Calu3 (cell line): ENCODE results near the gene LRCOL1. TPM values are rescaled to one million over a fixed set of nuclear protein-coding genes. Genes with fewer than 3 reads are reported as not detected.
A peak's percentile ranks its signal among the peaks of the same experiment; 100 is the strongest.

Experiments
- BruUV-seq: library from RNA; stranded (reverse); fragments of 400-500 nt; replicated peaks from 2 replicates; lab custom pipeline; 2021; lab: Mats Ljungman, UMichigan
- CTCF ChIA-PET: fragments of 300-600 bp; sonication (Branson Sonifier 250); formaldehyde crosslinking; loops from one replicate; lab custom pipeline; 2022; ENCODE audit warnings: antibody characterized with exemption; lab: Charles Lee
- DNase-seq: peaks from one replicate; pipeline ENCODE4 v3.0.0; 2022
- H3K27ac Mint-ChIP-seq: one replicate; pipeline ENCODE4 v1.8.0; 2022; ENCODE audit warnings: mixed read lengths; ENCODE audit not compliant: unreplicated experiment
- H3K27me3 Mint-ChIP-seq: one replicate; pipeline ENCODE4 v1.8.0; 2022; ENCODE audit warnings: mixed read lengths; ENCODE audit not compliant: unreplicated experiment
- H3K36me3 Mint-ChIP-seq: one replicate; pipeline ENCODE4 v1.8.0; 2022; ENCODE audit warnings: mild to moderate bottlenecking, moderate library complexity, mixed read lengths; ENCODE audit not compliant: insufficient read depth, unreplicated experiment
- H3K4me1 Mint-ChIP-seq: one replicate; pipeline ENCODE4 v1.8.0; 2022; ENCODE audit warnings: mild to moderate bottlenecking, low read depth, mixed read lengths; ENCODE audit not compliant: unreplicated experiment
- H3K4me3 Mint-ChIP-seq: one replicate; pipeline ENCODE4 v1.8.0; 2022; ENCODE audit warnings: mild to moderate bottlenecking, low read depth, moderate library complexity, mixed read lengths; ENCODE audit not compliant: unreplicated experiment
- H3K9me3 Mint-ChIP-seq: one replicate; pipeline ENCODE4 v1.8.0; 2022; ENCODE audit warnings: low read depth, mixed read lengths; ENCODE audit not compliant: unreplicated experiment
- intact Hi-C: fragments of 100-400 bp; cut with micrococcal nuclease; formaldehyde crosslinking; loops from one replicate; pipeline ENCODE4 v1.10.0; 2022; ENCODE audit not compliant: unreplicated experiment
- total RNA-seq: library from RNA; stranded (reverse); gene quantifications from 2 replicates; pipeline ENCODE4 v1.2.3, GENCODE V29; 2022
- TF ChIP-seq, protein P1 (sequence below): fragments of 200-600 bp; IDR thresholded peaks from one replicate; pipeline ENCODE4 v1.8.0; 2022; ENCODE audit warnings: antibody characterized with exemption; ENCODE audit not compliant: unreplicated experiment

The LRCOL1 gene
- total RNA-seq, 1 experiment from 2014 or later = not detected

- TSS peak; percentile 19 for BruUV-seq
- H3K4me1 Mint-ChIP-seq = no peaks in the 10 kb centered on the region
- peak; percentile 92 for DNase-seq
- TF ChIP-seq, protein P1, sequence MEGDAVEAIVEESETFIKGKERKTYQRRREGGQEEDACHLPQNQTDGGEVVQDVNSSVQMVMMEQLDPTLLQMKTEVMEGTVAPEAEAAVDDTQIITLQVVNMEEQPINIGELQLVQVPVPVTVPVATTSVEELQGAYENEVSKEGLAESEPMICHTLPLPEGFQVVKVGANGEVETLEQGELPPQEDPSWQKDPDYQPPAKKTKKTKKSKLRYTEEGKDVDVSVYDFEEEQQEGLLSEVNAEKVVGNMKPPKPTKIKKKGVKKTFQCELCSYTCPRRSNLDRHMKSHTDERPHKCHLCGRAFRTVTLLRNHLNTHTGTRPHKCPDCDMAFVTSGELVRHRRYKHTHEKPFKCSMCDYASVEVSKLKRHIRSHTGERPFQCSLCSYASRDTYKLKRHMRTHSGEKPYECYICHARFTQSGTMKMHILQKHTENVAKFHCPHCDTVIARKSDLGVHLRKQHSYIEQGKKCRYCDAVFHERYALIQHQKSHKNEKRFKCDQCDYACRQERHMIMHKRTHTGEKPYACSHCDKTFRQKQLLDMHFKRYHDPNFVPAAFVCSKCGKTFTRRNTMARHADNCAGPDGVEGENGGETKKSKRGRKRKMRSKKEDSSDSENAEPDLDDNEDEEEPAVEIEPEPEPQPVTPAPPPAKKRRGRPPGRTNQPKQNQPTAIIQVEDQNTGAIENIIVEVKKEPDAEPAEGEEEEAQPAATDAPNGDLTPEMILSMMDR = peak; percentile 94
- no peaks in the 10 kb centered on the region for H3K27me3 Mint-ChIP-seq
- no peaks in the 10 kb centered on the region for H3K9me3 Mint-ChIP-seq
- H3K4me3 Mint-ChIP-seq = peak overlapping the region; percentile 88
- CTCF ChIA-PET = interaction anchor here (0.6 to 1.4 kb wide), 16 partner anchors 8 to 407 kb away, joined by 3 to 9 read pairs (median 4); partner anchors contain the start of gene LRCOL1
- peak overlapping the region; percentile 48 for H3K27ac Mint-ChIP-seq
- H3K36me3 Mint-ChIP-seq = peaks cover 51% of the 10 kb centered on the region
- intact Hi-C loops = loop anchor here (1.0 to 5.0 kb wide), 4 partner anchors 36 to 146 kb away; no protein-coding TSS in a partner anchor
These were observed 49.6 kb downstream of the LRCOL1 start for GRCh38 chr12:132560614-132561426.

DNA sequence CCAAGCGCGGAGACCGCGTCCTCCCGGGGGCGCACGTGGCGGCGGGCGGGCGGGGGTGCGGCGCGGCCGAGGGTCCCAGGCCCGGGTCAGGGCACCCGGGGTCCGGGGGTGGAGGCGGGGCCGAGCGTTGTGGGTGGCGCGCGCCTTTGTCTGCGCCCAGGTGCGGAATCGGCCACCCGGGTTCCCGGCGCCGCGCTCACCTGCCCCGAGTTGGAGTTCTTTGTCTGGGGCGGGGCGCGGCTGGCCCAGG, 50.1 kb downstream of the LRCOL1 start:
- CTCF ChIA-PET = interaction anchor here (0.6 to 1.4 kb wide), 4 partner anchors 9 to 100 kb away, joined by 4 to 7 read pairs (median 4); no protein-coding TSS in a partner anchor
- intact Hi-C loops = loop anchor here (1.0 to 5.0 kb wide), 4 partner anchors 35 to 145 kb away; no protein-coding TSS in a partner anchor
- Mint-ChIP-seq H3K27ac (no peak overlapping the region), H3K36me3 (peaks cover 51% of the 10 kb centered on the region), H3K9me3 (peaks cover 3% of the 10 kb centered on the region), H3K4me3 (peak overlapping the region; percentile 88), H3K27me3 (no peaks in the 10 kb centered on the region), H3K4me1 (no peaks in the 10 kb centered on the region)
- BruUV-seq = no TSS peak
- DNase-seq = peak; percentile 61
- TF ChIP-seq, protein P1 = no peak

DNA sequence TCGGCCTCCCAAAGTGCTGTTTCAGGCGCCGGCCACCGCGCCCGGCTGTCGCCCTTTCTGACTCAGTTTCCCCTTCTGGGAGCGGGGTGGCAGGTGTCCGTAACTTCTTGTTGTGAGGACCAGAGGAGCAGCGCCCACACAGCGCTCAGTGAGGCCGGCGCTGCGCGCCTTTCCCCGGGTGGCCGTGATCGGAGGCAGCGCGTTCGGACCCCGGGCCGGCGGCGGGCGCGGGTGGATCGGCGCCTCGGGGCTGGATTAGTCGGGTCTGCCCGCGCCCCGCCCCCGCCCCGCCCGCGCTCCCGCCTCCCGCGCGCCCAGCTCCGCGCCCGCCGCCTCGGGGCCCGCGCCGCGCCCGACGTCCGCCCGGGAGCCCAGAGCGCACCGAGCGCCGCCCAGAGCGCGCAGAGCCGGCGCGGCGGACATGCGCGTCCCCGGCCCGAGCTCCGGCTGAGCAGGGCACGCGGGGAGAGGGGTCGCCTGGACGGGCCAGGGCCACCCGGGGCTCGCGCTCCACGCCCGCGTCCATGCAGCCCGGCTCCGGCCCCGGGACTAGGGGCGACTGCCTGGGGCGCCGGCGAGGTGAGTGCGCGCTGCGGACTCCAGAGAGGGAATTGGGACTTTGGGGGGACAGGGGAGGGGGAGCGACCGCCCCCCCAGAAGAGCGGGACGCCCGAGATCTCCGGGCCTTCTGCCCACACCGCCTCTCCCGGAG, 50.6 kb downstream of the LRCOL1 start:
- peaks cover 3% of the 10 kb centered on the region for H3K9me3 Mint-ChIP-seq
- no TSS peak for BruUV-seq
- TF ChIP-seq, protein P1 = no peak
- H3K27me3 Mint-ChIP-seq = no peaks in the 10 kb centered on the region
- H3K36me3 Mint-ChIP-seq = peaks cover 51% of the 10 kb centered on the region
- peak overlapping the region; percentile 88 for H3K4me3 Mint-ChIP-seq
- CTCF ChIA-PET = interaction anchor here (0.6 to 1.2 kb wide), 4 partner anchors 13 to 130 kb away, joined by 4 read pairs; no protein-coding TSS in a partner anchor
- H3K4me1 Mint-ChIP-seq = no peaks in the 10 kb centered on the region
- intact Hi-C loops = loop anchor here (1.0 to 5.0 kb wide), 4 partner anchors 35 to 145 kb away; no protein-coding TSS in a partner anchor
- H3K27ac Mint-ChIP-seq = no peak overlapping the region
- DNase-seq = peak; percentile 81

GRCh38 chr12:132558861-132559623, 51.3 kb downstream of the LRCOL1 start:
- no peak overlapping the region for H3K27ac Mint-ChIP-seq
- peaks cover 3% of the 10 kb centered on the region for H3K9me3 Mint-ChIP-seq
- no peaks in the 10 kb centered on the region for H3K4me1 Mint-ChIP-seq
- no TSS peak for BruUV-seq
- TF ChIP-seq, protein P1 = no peak
- peak overlapping the region; percentile 88 for H3K4me3 Mint-ChIP-seq
- CTCF ChIA-PET = interaction anchor here (0.7 to 1.2 kb wide), 4 partner anchors 12 to 129 kb away, joined by 3 to 4 read pairs (median 4); no protein-coding TSS in a partner anchor
- no peaks in the 10 kb centered on the region for H3K27me3 Mint-ChIP-seq
- no peak for DNase-seq
- intact Hi-C loops = no loop called here
- H3K36me3 Mint-ChIP-seq = peaks cover 55% of the 10 kb centered on the region
